Stimulated activated CD4-positive, alpha-beta T cell treated with anti-CD3 and anti-CD28 coated beads, TNF-alpha, amount 100 ng/mL, for 1 hour (primary cell): ENCODE data around the gene LMCD1.

Experiments
- DNase-seq, 3 donors: peaks; one replicate each; pipeline ENCODE4 v3.0.0-alpha.2; 2020; ENCODE audit warnings: low read depth in 3 of 3, low spot score in 1 of 3

LMCD1 gene

DNA sequence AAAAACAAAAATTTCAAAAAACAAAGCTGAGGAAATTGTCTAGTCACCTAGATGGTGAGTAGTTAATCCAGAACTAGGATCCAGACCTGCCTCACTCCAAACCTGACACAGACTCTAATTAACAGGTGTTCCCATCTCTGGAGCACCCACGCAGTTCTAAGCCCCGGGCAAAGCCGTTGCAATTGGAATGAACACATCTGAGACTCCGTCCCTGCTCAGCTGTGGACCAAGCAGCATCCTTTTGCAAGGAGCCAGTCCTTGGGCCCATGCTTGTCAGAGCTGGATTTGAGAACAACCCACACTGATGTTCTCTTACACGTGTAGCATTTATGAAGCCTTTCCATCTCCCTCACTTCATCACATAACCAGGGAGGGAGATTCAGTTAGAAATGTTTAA is 54.8 kb downstream of the LMCD1 start:
- DNase-seq = no peak

DNA sequence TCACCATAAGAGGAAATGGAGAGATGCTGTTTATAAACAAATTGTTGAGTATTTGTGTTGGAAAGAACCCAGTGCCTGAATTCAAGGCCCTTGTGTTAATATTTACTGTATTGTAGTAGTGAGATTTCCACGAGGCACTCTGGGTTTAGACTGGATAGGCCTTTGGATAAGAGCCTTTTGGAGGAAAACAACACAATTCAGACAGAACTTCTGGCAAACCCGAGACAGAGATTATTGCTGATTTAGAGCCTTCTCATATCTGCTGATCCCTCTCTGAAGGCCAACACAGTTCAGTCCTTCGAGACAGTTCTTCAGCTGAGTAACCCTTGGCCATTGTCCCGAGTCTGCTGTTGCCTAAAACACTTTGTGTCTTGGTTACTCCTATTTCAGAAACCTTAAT is 55.7 kb downstream of the LMCD1 start:
- no peak for DNase-seq

DNA sequence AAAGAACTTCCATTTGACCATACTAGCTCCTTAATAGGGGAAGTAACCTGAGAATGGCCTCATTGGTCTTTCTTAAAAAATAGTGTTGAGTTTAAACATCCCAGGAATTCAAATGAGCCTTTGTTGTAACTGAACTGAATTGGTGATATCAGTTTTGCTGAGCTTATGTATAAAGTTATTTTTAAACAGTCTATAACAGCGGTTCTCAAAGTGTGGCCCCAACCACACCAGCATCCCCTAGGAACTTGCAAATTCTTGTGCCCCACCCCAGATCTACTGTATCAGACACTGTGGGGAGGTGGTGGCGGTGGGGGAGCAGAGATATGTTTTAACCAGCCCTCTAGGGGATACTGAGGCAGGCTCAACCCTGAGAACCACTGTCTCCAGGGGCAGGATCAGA is 57.0 kb downstream of the LMCD1 start:
- DNase-seq = no peak

DNA sequence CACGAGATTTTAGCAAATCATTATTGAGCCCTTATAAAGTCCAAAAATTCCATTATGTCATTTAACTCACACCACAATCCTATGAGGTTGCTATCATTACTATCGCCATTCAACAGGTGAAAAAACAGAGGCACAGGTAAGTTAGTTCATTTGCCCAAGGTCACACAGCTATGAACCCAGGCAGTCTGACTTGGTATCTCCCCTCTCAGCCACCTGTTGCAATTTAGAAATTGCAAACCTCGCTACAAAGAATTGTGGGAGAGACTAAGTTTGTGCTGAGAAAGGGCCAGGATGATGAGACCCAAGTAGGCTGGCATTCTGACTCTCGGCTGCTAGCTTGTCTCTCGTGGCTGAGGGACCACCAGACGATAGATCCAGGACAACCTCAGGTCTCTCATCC is 57.7 kb downstream of the LMCD1 start:
- DNase-seq = no peak

DNA sequence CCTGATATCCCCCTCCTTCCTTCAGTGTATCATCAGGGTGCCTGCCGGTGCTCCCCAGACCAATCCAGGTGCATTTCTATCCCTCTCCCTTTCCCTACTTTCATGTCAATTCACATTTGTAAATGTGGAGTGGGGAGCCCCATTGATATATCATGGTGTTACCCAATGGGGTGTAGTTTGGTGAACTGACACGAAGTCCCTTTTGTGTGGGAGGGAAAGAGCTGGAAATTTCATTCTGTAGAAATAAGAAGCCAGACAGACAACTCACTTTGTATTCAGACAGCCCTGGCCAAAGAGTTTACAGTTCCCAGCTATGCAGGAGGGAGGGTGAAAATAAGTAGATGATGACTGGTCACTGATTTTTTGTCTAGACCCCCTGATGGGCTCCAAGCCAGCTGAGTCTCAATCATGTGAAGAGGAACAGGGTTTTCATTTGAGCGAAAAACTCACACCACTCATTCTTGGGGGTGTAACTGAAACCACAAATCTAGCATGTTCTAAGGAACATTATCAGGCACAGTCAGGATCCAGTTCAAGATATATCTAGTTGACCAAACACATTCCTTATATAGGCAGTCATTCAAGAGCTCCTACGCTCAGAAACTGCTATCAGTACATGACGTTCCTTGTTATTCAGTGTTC is 58.9 kb downstream of the LMCD1 start:
- DNase-seq = no peak

DNA sequence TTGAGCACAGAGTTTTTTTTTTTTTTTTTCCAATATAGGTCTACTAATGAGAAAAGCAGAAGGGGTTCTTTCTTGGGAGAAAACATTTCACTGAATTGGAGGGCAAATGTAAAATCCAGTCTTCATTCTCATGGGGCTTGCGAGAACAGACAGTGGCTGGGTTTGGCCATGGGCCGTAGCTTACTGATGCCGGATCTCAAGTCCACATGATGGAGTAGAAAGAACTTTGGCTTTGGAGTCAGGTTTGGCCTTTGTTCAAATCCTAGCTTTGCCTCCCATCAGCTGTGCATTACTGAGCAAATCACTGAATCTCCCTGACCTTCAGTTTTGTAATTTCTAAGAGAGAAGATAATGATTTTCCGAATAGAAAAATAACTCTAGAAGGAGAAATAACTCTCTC is 59.7 kb downstream of the LMCD1 start:
- no peak for DNase-seq

DNA sequence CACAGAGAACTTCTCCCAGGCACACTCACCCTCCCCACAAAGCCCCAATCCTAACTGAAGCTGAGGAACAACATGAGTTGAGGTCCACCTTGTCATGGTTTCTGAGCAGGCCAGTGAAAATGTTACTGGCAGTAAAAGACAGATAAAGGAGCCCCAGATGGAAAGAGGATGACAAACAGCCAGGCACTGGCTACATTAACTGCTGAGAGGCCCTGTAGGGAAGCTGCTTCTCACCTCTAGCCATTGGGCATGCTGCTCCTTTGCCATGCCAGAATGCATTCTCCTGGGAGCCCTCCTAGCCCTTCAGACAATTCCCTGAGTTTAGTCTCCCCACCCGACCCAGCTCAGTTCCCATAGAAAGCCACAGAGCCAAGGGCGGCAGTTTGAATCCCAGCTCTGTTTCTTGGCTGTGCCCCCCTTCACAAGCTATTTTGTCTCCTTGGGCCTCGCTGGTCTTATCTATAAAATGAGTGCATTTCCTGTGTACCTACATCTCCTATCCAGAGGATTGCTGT is 60.5 kb downstream of the LMCD1 start:
- no peak for DNase-seq

DNA sequence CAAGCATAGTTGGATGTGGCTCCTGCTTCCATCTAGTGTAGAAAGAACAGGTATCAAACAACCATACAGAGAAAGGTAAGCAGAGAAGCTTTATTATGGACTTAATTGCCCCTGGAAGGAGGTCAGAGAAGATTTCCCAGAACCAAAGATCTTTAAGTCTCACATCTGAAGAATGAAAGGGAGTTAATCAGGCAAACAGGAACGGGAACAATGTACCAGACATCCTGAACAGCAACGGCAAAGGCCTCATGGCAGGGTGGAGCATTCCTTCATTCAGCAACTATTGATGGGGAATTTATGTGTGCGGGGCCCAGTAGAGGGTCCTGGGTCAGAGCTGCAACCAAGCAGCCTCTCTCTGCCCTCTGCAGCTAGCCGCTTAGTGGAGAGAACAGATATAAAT is 61.5 kb downstream of the LMCD1 start:
- no peak for DNase-seq

DNA sequence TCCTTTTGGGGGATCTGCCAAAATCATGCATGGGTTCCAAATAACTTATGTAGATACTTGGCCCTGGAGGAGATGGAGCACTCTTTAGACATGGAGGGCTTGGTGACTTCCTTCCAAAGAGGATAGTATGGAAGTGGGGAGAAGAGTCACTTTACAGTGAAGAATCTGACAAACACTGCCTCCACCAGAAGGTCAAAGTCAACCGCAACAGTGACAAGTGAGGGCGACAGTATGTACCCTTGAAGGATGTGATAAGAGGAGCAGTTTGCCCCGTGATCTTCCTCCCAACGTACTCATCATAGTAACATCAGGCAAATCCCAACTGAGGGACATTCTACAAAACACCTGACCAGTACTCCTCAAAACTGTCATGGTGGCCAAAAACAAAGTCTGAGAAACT is 62.0 kb downstream of the LMCD1 start:
- no peak for DNase-seq

DNA sequence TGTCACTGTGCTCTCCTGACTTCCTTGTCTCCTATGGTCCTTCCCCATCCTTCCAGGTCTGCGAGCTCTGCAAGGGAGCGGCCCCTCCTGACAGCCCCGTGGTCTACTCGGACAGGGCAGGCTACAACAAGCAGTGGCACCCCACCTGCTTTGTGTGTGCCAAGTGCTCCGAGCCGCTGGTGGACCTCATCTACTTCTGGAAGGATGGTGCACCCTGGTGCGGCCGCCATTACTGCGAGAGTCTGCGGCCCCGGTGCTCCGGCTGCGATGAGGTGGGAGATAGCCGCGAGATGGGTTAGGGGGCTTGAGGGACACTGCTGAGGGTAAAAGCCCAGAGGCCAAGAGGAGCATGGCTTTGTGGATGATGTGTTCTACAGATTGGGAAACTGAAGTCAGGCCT is 63.8 kb downstream of the LMCD1 start:
- DNase-seq = no peak

DNA sequence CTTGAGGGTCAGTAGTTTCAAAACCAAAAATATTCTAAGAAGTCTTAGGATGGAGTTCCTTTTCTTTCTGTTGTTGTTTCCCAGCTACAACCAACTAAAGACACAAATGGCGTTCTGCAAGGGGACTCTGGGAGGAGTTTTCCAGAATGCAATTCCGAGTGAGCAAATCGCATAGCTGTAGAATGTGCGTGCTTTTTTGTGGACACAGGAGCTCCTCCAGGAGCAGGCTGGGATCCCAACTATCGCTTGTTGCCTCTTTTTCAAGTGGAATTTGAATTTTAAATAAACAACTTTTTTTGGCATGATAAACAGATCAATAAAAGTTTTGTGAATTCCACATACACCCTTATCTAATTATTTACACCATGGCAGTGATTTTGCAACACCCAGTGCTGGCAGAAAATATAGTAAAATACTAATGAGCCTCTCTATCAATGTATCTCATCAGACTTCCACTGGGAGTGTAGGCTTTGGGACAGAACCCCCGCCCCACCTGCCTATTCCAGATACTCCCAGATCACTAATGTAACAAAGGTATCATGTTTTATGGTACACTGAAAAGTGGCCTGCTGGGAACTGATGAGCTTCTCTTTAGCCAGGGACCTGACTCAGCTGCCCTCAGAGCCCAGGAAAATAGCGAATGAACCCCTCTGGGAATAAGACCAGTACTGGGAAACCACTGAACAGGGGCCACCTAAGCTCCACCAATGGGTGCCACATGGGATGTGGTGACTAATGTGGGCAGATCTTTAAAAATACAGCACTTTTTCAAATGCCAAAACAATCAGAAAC is 66.4 kb downstream of the LMCD1 start:
- no peak for DNase-seq

DNA sequence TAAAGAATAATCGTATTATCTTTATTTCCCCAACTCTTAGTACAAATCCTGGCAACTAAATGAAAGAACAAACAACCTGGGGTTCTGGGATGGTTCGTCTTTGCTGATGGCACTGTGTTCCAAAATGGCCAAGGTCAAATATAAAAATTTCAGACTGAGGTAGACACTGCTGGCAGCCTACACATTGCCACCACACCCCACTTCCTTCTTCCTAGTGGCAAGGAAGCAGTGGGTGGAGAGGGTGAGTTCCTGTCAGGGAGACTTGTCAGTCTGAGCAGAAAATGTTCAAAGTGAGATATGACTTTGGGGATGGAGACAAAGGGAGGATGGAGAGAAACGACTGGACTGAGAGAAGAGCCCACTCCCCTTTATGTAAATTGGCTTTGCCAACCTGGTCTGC is 69.6 kb downstream of the LMCD1 start:
- DNase-seq = no peak

DNA sequence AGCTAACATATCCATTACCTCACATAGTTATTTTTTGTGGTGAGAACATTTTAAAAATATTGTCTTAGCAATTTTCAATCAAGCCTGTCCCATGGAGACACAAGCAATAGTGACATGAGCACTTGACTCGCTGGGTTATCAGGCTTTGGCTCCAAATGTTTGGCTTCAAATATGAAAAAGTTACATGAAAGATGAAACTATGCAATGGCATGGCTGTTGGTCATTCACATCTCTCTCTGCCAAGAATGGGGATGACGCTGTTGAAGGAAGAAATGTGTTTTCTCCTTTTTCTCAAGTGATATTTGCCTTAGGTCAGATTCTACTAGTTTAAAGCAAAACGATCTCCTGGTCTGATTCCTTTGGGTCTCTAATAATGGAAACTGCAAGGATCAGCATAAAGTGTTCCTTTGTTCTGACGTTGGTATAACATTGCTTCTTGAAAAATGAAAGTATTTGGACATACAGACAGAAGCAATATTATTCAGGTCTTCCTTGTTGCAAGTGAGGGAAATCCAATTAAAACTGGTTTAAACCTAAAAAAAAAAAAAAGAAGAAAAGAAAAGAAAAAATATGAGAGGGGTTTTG is 71.8 kb downstream of the LMCD1 start:
- DNase-seq = no peak

DNA sequence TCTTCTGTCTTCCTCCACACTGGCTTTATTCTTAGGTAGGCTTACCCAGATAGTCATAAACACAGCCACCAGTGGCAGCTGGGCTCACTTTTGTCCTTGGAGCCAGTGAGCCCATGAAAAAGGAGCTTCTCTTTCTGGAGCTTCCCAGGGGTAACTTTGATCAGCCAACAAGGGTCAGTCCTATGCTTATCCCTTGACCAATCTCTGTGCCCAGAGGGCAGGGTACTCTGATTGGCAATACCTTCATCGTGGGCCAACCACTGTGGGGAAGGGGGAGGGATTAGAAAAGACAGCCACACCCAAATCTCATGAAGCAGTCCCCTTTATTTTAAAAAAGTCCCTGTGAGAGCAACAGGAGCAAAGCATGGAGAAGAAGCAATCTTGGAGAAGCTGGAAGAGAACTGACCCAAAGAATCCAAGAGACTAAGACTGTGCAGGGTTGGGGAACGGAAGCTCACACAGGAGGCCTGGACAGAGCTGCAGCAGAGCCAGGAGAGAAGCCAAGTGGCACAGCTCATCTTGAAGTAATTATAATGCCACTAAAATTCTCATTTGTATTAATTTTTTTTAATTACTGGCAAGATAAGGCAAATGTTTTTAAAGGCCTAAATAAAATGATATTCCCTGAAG is 72.5 kb downstream of the LMCD1 start:
- DNase-seq = no peak

DNA sequence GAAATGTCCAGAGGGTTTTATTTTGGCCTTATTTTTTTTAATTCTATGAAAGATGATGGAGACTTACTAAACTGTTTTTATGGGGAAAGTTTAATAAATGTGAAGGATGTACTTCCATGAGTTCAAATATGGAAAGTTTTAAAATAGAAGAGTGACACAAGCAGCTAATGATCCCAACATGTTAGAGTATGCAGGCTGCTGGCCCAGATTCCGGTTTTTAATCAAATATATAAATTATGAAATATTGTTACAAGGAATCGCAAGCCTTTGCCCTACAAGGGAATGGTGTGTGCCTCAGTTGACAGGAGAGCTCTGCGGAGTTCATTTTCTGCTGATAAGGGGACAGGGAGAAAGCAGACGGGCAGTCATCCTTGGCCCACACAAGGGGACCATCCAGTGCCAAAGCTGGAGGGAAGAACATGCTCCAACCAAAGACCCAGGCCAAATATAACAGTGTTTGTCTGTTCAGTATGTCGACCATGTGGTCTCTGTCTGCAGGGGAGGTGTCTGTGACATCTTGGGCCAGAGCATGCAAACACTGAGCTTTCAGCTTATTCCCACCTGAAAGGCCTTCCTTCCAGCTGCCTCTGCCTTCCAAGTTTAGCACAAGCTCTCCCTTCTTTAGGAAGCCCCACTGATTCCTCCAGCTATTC is 73.2 kb downstream of the LMCD1 start:
- no peak for DNase-seq

DNA sequence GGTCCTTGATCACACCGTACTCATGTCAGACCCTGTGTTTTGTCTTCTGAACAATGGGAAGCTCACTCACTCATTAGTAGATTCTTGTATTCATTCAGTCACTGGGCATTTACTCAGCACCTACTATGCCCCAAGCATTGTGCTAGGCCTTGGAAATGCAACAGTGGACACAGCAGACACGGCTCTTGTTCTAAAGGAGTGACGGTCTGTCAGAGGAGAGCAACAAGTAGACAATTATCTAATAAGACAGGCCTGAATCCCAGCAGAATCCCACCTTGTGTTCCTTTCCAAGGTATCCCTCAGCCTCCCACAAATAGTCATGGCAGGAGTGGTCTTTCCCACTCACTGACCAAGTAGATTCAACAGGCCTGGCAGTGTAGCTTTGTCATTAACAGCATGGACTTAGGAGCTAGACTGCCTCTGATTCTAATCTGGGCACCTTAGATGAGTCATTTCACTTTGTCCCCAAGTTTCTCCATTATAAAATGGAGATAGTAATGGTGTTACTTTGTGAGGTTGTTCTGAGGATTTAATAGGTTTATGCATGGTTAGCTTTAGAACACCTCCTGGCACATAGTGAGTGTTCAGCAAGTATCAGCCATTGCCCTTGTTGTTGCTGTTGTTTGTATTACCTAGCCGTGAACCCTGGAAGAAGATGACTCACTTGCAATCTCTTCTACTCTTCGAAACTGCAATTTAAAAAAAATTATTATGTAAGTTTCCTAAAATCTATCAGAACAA is 73.9 kb downstream of the LMCD1 start:
- DNase-seq = no peak

DNA sequence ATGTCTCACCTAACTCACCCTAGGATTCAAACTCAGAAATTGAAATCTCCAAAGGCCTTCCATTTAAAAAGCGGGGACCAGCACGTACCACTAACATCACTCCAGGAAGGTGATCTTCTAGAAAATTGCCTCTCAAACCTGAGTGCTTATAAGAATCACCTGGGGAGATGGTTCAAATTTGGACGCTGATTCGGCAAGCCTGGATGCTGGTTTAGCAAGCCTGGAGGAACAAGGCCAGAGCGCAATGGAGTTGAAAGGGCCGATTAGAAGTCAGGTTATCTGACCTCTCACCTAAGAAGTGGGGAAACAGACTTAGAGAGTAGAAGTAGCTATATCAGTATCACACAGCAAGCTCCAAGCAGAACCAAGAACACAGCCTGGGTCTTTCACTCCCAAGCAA is 74.8 kb downstream of the LMCD1 start:
- DNase-seq = no peak

DNA sequence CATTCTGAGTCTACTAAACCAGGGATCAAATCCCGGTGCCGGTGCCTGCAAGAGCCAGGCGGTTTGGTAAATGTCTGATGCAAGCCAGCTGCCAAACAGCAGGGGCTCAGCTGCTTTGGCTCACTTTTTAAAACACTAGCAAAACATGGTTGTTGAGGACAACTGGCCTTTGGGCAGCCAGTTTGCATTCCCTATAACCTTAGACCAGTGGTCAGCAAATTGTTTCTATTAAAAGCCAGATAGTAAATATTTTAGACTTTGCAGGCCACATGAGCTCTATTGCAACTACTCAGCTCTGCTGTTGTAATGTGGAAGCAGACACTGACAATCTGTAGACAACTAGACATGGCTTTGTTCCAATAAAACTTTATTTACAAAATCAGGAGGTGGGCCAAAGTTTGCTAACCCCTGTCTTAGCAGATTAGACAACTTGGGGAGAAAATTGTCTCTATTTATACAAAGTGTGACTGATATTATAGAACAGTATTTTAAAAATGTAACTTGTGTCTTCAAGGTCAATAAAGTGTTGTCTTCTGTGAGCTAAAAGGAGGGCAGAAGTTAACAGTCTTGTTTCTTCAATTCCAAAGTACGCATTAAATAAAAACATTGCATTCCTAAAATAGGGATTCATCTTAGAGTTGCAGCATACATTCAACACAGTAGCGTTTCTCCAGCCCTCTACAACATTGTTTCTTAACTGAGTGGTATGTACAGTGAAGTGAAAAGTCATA is 75.4 kb downstream of the LMCD1 start:
- no peak for DNase-seq

DNA sequence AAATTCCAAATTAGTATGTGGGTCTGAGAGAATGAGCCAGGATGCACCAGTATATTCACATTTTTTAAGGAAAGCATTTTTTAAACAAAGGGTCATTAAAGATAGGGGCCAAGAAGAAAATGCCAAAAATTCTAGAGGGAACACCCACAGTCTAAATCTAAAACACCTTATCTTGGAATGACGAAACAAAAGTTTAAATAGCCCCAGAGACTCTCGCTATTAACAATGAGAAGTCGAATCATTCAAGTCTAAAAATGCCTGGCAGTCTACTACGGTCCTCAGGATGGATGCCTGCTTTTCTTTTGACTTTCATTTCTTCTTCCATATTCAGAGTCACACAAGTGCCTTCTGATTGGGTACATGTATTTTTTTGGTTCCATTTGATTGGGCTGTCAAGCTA is 76.7 kb downstream of the LMCD1 start:
- DNase-seq = no peak

DNA sequence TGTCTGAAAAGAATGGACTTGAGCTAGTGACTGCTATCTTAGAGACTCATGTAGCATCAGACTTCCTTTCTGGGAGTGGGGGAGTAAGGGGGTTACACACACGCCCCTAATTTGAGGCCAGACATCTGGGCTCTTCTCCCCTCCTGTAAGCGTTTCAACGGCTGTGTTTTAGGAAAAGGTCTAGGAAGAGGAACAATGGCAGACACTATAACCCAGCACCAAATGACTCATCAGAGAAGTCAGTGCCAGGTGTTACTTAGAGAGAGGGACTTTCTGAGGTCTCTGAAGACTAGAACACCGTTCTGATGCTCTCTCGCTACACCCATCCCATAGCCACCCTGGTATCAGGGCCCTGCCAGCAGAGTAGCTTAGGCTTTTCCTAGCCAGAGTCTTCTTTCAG is 77.5 kb downstream of the LMCD1 start:
- DNase-seq = no peak
